HepG2 (cell line): Measurements from ENCODE around the gene OAF. TPM values are rescaled to one million over a fixed set of nuclear protein-coding genes. Genes with fewer than 3 reads are reported as not detected.

Experiments
- DNMT1 ChIP-seq: sonication (generic); formaldehyde crosslinking; IDR thresholded peaks from 2 replicates; pipeline ENCODE4 v1.5.1; 2020; ENCODE audit warnings: mild to moderate bottlenecking, missing genetic modification reagents
- ELF1 ChIP-seq: sonication (generic); formaldehyde crosslinking; IDR thresholded peaks from 2 replicates; pipeline ENCODE4 v1.4.0; 2020; ENCODE audit warnings: missing genetic modification reagents
- KDM4B ChIP-seq: sonication (generic); formaldehyde crosslinking; IDR thresholded peaks from 2 replicates; pipeline ENCODE4 v1.4.0; 2020; ENCODE audit warnings: missing genetic modification reagents
- KLF6 ChIP-seq: IDR thresholded peaks from 2 replicates; pipeline ENCODE4 v1.8.0; 2016; ENCODE audit warnings: missing biosample characterization, missing genetic modification reagents
- MAFG ChIP-seq: sonication (generic); formaldehyde crosslinking; IDR thresholded peaks from 2 replicates; pipeline ENCODE4 v1.5.1; 2020; ENCODE audit warnings: mild to moderate bottlenecking, missing genetic modification reagents
- MEIS2 ChIP-seq: sonication (generic); formaldehyde crosslinking; IDR thresholded peaks from 2 replicates; pipeline ENCODE4 v1.9.0; 2021; ENCODE audit warnings: mild to moderate bottlenecking, missing genetic modification reagents
- MIER3 ChIP-seq: IDR thresholded peaks from 2 replicates; pipeline ENCODE4 v1.6.1; 2016; ENCODE audit warnings: missing compliant biosample characterization, borderline replicate concordance
- MXD4 ChIP-seq: IDR thresholded peaks from 2 replicates; pipeline ENCODE4 v1.6.1; 2016; ENCODE audit warnings: mild to moderate bottlenecking, missing biosample characterization, missing genetic modification reagents
- NFE2 ChIP-seq: sonication (generic); formaldehyde crosslinking; IDR thresholded peaks from 2 replicates; pipeline ENCODE4 v1.4.0; 2020; ENCODE audit warnings: missing genetic modification reagents
- NR1H2 ChIP-seq: sonication (generic); formaldehyde crosslinking; IDR thresholded peaks from 2 replicates; pipeline ENCODE4 v1.8.1; 2022; ENCODE audit warnings: low read depth, missing genetic modification reagents, borderline replicate concordance
- SALL1 ChIP-seq: sonication (generic); formaldehyde crosslinking; IDR thresholded peaks from 2 replicates; pipeline ENCODE4 v1.8.0; 2022; ENCODE audit warnings: mild to moderate bottlenecking, missing genetic modification reagents
- SATB2 ChIP-seq: sonication (generic); formaldehyde crosslinking; IDR thresholded peaks from 2 replicates; pipeline ENCODE4 v1.5.0; 2020; ENCODE audit warnings: missing genetic modification reagents
- ZNF441 ChIP-seq: sonication (generic); formaldehyde crosslinking; IDR thresholded peaks from 2 replicates; pipeline ENCODE4 v1.7.0; 2021; ENCODE audit warnings: missing genetic modification reagents, borderline replicate concordance
- ZNF460 ChIP-seq: sonication (generic); formaldehyde crosslinking; IDR thresholded peaks from 2 replicates; pipeline ENCODE4 v1.5.1; 2020; ENCODE audit warnings: missing genetic modification reagents, mild to moderate bottlenecking, borderline replicate concordance
- ZNF549 ChIP-seq: sonication (generic); formaldehyde crosslinking; IDR thresholded peaks from 2 replicates; pipeline ENCODE4 v1.5.0; 2020; ENCODE audit warnings: missing genetic modification reagents
- ZNF768 ChIP-seq: sonication (generic); formaldehyde crosslinking; IDR thresholded peaks from 2 replicates; pipeline ENCODE4 v1.4.0; 2020; ENCODE audit warnings: missing genetic modification reagents
- ZSCAN20 ChIP-seq: sonication (generic); formaldehyde crosslinking; IDR thresholded peaks from 2 replicates; pipeline ENCODE4 v1.4.0; 2020; ENCODE audit warnings: missing genetic modification reagents, mild to moderate bottlenecking, borderline replicate concordance
- ZSCAN30 ChIP-seq: sonication (generic); formaldehyde crosslinking; IDR thresholded peaks from 2 replicates; pipeline ENCODE4 v1.5.0; 2020; ENCODE audit warnings: mild to moderate bottlenecking, missing genetic modification reagents
- polyA plus RNA-seq, 8 experiments: library from polyadenylated mRNA; depleted of rRNA in 3 of 8; stranded (reverse) in 7 of 8; unstranded in 1 of 8; fragments of >200 nt; fragmentation: Illumina TruSeq in 4 of 8; extraction: Trizol in 4 of 8; gene quantifications; 2 replicates each; pipeline versions ENCODE4 v1.2.1 to v1.2.3, GENCODE V29; 2011 to 2016; ENCODE audit warnings: low read depth in 4 of 8, missing spikeins in 1 of 8, mixed read lengths in 1 of 8; ENCODE audit not compliant: insufficient read depth in 1 of 8
- total RNA-seq, 5 experiments: library from RNA; depleted of rRNA; stranded (reverse); fragments of >200 nt; fragmentation: Illumina TruSeq; extraction: Trizol; gene quantifications; 2 replicates each; pipeline ENCODE4 v1.2.3, GENCODE V29; 2016; ENCODE audit warnings: low read depth in 1 of 5
- TF ChIP-seq, protein P1 (sequence below): sonication (generic); formaldehyde crosslinking; IDR thresholded peaks from 2 replicates; pipeline ENCODE4 v1.4.0; 2020; ENCODE audit warnings: missing genetic modification reagents, low read depth, mild to moderate bottlenecking, borderline replicate concordance
- TF ChIP-seq, protein P2 (sequence below): sonication (generic); formaldehyde crosslinking; IDR thresholded peaks from 2 replicates; pipeline ENCODE4 v1.5.0; 2020; ENCODE audit warnings: mild to moderate bottlenecking, missing genetic modification reagents
- TF ChIP-seq, protein P3 (sequence below): sonication (generic); formaldehyde crosslinking; IDR thresholded peaks from 2 replicates; pipeline ENCODE4 v1.5.0; 2020; ENCODE audit warnings: missing genetic modification reagents, mild to moderate bottlenecking, borderline replicate concordance
- TF ChIP-seq, protein P4 (sequence below): sonication (generic); formaldehyde crosslinking; IDR thresholded peaks from 2 replicates; pipeline ENCODE4 v1.5.1; 2020; ENCODE audit warnings: missing genetic modification reagents, mild to moderate bottlenecking, borderline replicate concordance
- TF ChIP-seq, protein P5 (sequence below): sonication (generic); formaldehyde crosslinking; IDR thresholded peaks from 2 replicates; pipeline ENCODE4 v1.4.0; 2020; ENCODE audit warnings: mild to moderate bottlenecking, missing genetic modification reagents

Gene OAF
- total and polyA plus RNA-seq, 2 of the 13 experiments (the other 11 are each of a cell fraction or from before 2014, with no cell fraction given): 63.7 to 94.6 TPM

DNA sequence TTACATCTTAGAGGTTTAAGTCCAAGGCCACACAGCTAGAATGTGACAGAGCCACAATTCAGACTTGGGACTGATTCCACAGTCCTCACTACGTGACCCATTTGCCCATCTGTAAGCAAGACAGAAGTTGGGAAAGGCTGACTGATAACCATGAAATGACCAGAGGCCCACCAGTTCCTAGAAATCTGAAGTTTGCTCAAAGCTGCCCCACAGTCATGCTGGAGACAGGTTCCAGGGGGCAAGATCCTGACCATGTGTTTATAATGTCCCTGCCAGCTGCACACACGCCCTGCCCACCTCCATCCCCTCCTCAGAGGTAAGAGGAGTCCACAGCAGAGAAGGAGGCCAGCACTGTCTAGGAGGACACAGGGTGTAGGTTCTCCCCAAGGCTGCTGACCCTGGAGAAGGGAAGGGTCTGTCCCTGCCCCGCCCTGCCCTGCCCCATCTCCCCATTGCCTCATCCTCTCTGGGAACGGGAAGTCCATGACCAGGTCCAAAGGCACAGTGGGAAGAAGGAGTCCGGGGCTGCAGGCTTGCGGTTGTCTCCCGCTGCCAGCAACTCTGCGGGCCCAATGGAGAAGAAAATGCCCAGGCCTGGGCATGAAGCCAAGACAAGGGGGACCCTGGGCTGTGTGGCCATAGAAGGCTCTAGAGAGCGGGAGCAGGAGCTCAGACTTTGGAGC, 11.9 kb upstream of the OAF start (continued):
- TF ChIP-seq KDM4B (no peak), NR1H2 (no peak), ZSCAN20 (CRISPR knock-in tag) (no peak), SATB2 (CRISPR knock-in tag) (no peak), ZNF441 (CRISPR knock-in tag) (no peak), ELF1 (no peak), MEIS2 (CRISPR knock-in tag) (no peak), SALL1 (CRISPR knock-in tag) (peak; percentile 69), ZNF768 (CRISPR knock-in tag) (no peak), ZNF549 (CRISPR knock-in tag) (no peak), NFE2 (CRISPR knock-in tag) (no peak), MIER3 (no peak), ZSCAN30 (CRISPR knock-in tag) (no peak), MAFG (CRISPR knock-in tag) (no peak), KLF6 (CRISPR knock-in tag) (no peak), DNMT1 (CRISPR knock-in tag) (0 out of 2 replicates have a peak, but pooled peaks have one; percentile 24), MXD4 (CRISPR knock-in tag) (no peak), ZNF460 (no peak)
- TF ChIP-seq, protein P1, sequence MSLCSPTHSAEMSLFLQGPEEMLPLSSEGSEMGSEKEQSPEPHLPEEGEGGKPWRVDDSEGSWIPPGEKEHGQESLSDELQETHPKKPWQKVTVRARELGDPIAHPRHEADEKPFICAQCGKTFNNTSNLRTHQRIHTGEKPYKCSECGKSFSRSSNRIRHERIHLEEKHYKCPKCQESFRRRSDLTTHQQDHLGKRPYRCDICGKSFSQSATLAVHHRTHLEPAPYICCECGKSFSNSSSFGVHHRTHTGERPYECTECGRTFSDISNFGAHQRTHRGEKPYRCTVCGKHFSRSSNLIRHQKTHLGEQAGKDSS (CRISPR knock-in tag): no peak
- TF ChIP-seq, protein P2, sequence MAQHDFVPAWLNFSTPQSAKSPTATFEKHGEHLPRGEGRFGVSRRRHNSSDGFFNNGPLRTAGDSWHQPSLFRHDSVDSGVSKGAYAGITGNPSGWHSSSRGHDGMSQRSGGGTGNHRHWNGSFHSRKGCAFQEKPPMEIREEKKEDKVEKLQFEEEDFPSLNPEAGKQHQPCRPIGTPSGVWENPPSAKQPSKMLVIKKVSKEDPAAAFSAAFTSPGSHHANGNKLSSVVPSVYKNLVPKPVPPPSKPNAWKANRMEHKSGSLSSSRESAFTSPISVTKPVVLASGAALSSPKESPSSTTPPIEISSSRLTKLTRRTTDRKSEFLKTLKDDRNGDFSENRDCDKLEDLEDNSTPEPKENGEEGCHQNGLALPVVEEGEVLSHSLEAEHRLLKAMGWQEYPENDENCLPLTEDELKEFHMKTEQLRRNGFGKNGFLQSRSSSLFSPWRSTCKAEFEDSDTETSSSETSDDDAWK: no peak
- TF ChIP-seq, protein P3, sequence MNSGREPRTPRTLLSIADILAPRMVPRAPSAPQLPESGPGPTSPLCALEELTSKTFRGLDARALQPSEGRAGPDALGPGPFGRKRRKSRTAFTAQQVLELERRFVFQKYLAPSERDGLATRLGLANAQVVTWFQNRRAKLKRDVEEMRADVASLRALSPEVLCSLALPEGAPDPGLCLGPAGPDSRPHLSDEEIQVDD (CRISPR knock-in tag): no peak
- TF ChIP-seq, protein P4, sequence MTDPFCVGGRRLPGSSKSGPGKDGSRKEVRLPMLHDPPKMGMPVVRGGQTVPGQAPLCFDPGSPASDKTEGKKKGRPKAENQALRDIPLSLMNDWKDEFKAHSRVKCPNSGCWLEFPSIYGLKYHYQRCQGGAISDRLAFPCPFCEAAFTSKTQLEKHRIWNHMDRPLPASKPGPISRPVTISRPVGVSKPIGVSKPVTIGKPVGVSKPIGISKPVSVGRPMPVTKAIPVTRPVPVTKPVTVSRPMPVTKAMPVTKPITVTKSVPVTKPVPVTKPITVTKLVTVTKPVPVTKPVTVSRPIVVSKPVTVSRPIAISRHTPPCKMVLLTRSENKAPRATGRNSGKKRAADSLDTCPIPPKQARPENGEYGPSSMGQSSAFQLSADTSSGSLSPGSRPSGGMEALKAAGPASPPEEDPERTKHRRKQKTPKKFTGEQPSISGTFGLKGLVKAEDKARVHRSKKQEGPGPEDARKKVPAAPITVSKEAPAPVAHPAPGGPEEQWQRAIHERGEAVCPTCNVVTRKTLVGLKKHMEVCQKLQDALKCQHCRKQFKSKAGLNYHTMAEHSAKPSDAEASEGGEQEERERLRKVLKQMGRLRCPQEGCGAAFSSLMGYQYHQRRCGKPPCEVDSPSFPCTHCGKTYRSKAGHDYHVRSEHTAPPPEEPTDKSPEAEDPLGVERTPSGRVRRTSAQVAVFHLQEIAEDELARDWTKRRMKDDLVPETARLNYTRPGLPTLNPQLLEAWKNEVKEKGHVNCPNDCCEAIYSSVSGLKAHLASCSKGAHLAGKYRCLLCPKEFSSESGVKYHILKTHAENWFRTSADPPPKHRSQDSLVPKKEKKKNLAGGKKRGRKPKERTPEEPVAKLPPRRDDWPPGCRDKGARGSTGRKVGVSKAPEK (CRISPR knock-in tag): no peak
- TF ChIP-seq, protein P5, sequence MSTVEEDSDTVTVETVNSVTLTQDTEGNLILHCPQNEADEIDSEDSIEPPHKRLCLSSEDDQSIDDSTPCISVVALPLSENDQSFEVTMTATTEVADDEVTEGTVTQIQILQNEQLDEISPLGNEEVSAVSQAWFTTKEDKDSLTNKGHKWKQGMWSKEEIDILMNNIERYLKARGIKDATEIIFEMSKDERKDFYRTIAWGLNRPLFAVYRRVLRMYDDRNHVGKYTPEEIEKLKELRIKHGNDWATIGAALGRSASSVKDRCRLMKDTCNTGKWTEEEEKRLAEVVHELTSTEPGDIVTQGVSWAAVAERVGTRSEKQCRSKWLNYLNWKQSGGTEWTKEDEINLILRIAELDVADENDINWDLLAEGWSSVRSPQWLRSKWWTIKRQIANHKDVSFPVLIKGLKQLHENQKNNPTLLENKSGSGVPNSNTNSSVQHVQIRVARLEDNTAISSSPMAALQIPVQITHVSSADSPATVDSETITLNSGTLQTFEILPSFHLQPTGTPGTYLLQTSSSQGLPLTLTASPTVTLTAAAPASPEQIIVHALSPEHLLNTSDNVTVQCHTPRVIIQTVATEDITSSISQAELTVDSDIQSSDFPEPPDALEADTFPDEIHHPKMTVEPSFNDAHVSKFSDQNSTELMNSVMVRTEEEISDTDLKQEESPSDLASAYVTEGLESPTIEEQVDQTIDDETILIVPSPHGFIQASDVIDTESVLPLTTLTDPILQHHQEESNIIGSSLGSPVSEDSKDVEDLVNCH (CRISPR knock-in tag): no peak
